GM18519 (cell line): ENCODE data around the gene IL1RL2.

Experiments used
- ATAC-seq: cut with Tn5 transposase; IDR thresholded peaks from one replicate; pipeline ENCODE4 v1.9.1; 2021; ENCODE audit warnings: mild to moderate bottlenecking, moderate library complexity; ENCODE audit not compliant: unreplicated experiment, low FRiP score

Gene IL1RL2

DNA sequence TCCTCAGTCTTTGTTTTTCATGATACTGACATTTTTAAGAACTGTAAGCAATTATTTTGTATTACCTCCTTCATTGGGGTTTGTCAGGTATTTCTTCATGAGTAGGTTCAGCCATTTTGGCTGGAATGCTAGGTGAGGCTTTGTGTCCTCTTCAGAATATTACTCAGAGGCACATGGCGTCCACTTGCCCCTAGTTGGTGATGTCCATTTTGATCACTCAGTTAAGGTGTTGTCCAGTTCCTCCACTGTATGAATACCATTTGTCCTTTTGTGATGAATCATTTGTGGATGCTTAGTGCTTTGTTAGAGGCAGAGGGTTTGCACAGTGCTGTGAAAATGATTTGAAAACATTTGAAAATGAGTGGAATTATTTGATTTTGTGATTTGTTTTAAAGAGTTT, 4.7 kb downstream of the IL1RL2 start:
- ATAC-seq = no peak

DNA sequence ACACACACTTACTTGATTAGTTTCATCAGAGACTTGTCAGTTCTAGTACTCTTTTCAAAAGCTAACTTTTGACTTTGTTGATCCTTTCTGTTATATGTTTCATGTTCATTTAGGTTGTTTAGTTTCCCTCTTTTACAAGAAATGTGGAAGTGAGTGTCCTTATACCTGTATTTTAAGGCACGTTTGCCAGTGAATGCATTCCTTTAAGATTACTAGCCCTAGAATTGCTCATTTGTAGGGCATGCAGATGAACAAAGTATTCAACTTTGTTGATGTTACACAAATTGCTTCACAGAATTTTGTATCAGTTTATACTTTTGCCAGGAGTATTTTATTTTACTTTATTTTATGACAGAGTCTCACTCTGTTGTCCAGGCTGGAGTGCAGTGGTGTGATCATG, 6.3 kb downstream of the IL1RL2 start:
- ATAC-seq = no peak

DNA sequence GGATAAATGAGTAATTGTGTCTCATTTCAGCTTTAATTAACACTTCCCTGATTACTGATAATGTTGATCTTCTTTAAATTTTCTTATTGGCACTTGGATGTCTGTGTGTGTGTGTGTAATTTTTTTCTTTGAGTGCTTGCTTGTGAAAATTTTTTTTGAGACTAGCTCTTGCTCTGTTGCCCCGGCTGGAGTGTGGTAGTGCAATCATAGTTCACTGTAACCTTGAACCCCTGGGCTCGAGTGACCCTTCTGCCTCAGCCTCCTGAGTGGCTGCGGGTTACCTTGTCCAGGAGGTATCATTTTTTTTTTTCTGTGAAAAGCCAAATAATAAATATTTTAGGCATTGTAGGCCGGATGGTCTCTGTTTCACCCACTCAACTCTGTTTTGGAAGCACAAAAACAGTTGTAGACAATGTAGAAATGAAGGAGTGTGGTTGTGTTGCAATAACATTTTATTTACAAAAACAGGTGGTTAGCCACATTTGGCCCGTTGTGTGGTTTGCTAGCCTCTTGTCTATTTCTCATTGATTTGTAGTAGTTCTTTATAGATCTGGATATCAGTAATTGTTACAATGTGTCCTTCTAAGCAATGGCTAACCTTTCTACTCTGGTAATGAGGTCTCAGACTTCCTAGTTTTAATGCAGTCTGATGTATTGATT, 7.9 kb downstream of the IL1RL2 start:
- no peak for ATAC-seq

DNA sequence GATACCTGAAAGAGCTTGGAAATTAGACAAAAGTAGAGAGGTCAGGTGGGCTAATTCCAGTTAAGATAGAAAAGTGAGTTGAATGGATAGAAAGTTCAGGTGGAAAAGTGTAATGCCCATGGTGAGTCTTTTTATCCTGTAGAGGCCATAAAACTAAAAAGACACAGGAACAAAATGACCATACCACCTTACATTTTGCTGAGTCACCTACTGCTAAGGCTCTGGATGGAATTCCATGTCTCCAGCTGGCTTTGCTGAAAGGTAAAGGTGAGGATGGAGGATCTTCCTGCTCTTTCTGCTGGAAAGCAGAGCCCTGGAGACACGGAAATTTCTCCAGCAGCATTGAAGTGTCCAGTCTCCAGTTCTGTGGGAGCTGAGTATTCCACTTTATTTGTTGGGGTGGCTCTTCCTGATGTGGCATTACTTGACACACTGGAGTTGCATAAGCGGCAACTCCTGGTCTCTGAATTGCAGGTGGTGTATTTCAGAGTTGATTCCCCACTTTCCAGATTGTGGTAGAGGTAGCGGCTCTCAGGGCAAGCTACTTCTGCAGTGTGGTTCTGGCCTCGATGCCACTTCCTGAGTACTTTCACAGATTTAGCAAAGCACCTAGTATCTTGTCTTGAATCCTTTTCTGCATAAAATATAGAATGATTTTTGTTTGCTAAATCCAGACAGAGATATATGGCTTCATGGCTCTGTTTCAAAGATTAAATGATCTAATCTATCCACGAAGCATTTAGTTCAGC, 10.7 kb downstream of the IL1RL2 start:
- ATAC-seq = no peak

DNA sequence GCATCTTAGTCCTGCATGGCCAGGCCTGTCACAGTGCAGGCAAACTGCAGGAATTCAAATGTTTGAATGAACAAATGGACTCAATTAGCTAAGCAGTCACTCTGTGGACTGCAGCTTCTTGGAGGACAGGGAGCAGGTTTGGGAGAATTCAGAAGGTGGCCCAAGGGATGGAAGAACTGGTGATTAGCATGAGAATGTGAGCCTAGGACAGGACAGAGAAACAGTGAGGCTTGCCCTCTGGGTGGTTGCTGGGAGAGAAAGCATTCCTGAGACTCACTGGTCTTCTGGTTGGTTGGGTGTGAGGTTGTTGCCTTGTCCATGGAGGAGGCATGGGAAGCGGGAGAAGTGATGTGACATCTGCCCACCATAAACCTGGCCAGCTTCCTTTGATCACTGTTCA, 13.7 kb downstream of the IL1RL2 start:
- no peak for ATAC-seq

DNA sequence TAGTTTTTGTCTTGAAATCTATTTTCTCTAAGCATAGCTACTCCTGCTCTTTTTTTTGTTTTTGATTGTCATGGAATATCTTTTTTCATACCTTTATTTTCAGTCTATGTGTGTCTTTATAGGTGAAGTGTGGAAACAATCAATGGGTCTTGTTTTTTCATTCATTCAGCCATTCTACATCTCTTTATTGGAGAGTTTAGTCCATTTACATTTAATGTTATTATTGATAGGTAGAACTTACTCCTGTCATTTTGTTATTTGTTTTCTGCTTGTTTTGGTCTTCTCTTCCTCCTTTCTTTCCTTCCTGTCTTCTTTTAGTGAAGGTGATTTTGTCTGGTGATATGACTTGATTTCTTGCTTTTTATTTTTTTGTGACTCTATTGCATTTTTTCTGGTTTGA, 17.8 kb downstream of the IL1RL2 start:
- no peak for ATAC-seq

DNA sequence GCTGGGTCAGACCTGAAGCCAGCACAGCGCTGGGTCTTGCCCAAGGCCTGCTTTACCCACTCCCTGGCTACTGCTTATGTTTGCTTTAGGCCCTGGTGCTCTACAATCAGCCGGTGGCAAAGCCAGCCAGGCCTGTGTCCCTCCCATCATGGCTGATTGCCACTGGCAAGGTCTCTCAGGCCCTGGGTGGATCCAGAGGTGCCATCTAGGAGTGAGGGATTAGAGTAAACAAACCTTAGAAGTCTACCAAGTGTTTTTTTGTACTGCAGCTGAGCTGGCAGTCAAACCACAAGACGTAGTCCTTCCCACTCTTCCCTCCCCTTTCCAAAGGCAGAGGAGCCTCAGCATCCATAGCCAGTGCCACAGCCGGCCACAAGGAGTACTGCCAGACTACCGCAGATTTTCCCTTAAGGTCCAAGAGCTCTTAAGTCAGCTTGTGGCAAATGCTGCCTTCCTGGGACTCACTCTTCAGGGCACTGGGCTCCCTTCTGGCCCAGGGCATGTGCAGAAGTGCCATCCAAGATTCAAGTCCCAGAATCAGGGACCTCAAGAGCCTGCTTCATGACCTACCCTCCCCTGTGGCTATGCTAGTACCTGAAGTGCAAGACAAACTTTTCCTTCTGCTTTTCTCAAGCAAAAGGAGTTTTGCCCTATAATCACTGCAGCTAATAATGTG, 20.0 kb downstream of the IL1RL2 start:
- ATAC-seq = no peak

DNA sequence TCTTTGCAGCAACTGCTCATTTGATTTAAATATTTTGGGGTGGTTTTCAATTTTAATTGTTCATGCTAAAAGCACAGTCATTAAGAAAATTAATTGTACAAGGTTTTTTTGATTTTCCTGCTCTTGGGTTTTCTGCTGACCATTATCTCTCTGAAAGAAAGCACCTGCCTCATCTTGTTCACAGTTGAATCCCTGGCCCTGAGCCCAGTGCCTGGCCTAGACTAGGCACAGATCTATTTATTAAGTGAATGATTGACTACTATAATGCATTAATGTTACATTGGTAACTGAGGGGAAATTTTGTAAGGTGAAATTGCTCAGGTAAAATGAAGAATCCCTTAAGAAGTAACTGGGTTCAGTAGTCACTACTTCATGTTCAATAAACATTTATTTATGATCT, 22.0 kb downstream of the IL1RL2 start:
- no peak for ATAC-seq

DNA sequence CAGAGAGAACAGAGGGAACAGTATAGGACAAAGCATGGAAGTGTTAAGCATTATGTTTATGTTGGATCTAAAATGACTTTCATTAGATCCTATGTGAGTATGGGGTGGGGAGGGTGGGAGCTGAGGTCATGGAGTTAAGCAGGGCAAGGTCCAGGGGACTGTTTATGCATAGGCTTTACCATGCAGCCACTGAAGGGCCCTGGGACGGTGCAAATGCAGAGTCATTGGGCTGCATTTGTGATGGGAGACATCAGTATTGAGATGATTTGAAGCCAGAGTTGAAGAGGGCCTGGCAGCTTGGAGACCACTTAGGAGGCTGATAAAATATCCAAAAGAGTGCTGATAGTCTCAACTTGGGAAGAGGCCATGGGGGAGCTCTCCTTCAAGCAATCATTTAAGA, 22.7 kb downstream of the IL1RL2 start:
- ATAC-seq = no peak

DNA sequence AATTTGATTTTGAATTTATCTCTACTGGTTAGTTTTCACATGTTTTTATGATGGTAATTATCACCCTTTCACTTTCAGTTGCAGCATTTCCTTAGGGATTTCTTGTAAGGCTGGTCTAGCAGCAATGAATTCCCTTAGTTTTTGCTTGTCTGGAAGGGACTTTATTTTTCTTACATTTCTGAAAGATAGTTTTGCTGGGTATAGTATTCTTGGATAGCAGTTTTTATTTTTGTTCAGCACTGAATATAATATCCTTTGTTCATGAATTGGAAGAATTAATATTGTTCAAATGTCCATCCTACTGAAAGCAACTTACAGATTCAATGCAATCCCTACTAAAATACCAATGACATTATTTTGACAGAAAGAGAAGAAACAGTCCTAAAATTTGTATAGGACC, 30.2 kb downstream of the IL1RL2 start:
- no peak for ATAC-seq

DNA sequence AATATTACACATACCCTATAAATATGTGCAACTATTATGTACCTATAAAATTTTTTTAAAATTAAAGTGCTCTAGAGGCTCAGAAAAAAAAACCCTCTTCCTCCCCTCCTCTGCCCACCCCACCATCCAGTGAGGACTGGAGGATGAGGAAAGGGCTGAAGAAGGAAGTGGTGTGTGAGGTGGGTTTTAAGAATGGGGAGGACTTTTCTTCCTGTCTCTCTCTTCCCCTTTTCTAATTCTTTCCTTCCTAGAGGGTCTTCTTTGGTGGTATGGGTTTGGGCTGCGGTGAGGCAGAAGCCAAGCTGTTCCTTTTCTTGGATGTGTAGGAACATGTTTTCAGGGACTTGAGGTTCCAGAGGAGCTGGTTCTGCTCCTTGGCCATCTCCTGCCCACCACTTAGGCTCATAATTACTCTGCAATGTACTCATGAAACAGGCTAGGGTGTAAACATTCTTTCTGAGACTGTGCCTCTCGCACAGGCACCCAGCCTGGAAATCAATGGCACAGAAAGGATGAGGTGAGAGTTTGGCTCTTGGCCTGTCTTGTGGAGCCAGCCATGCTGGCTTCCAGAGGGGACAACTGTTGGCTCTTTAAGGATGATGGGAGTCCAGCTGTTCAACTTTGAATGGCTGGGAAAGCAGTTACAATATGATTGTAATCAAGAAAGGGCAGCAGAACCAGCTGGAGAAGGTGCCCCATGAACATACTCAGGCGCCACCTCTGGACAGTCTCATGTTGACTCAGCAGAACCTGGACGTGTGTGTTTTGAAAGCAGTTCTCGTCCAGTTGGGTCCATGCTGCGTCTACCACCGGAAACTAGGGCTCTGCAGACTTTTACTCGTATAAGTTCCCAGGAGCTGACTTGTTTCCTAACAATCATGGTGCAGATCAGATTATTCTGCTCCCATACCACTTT, 38.3 kb downstream of the IL1RL2 start:
- no peak for ATAC-seq

DNA sequence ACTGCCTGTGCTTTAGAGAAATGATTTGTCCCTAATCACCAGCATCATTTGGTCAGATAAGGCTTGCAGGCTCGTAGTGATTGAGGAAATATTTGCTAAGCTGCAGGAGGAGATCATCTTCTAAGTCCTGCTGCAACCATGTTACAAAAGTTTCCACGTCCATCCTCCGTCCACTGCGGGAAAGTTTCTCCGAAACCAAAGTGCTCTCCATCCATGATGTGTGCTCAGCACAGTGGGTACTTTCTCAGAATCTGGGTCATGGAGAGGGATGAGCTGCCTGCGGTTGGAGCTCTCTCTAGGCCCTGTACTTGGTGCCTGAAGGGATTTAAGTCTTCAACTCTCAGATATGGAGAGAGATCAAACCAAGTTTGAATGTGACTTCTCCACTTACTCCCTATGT, 39.3 kb downstream of the IL1RL2 start:
- ATAC-seq = no peak

DNA sequence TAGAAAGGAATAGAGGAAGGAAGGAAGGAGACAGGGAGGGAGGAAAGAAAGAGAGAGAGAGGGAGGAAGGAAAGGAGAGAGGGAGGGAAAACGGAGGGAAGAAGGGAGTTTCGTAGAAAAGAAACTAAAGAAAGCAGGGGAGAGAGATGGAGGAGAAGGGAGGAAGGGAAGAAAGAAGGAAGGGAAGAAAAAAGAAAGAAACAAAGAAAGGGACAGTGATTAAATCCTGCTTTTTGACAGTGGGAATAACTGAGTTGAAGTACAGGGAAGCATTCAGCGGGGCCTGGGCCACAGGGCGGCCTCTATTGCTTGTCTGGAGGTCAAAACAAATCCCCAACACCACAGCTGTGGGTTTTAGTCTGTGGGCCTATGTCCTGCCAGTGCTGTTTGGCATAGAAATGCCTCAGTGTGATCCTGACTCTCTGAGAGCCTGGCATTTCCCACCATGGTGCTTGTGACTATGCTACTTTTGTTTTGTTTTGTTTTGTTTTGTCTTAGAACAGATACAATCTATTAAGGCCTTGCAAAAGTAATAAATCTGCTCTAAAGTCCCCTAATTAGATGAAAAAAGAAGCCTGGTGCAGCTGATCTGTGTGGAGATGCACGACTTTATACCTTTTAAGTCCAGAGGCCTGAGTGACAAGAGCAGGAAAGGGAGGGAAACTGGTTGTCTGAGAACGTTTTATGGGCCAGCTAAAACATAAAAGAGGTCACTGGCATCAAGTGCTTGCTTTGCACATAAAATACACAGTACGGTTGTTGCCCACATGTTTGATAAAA, 40.0 kb downstream of the IL1RL2 start:
- no peak for ATAC-seq

DNA sequence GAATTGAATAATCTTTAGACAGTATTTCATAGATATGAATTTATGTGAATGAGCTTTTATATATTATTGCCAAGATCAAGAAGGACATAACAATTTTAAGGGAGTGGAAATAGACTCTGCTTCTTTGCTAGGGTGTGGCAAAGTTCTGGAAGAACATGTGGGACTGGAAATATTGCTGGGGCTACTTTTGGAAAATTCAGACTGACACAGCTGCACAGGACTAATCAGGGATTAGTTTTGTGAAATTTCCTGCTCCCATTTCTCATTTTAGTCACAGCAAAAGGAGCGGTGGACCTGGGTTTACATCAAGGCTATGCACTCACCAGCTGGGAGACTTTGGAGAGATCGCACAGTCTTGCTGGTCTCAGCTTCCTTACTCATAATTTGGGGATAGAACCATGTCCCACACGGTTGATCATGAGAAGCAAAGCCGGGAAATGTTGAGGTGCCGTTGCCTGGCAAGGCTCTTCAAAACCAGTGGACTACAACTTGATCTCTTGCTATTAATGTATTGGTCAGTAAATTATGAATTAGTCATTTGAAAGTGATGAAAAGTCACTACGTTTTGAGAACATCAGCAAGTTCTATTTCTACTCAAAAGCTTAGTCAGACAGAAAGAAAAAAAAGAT, 42.4 kb downstream of the IL1RL2 start:
- no peak for ATAC-seq

DNA sequence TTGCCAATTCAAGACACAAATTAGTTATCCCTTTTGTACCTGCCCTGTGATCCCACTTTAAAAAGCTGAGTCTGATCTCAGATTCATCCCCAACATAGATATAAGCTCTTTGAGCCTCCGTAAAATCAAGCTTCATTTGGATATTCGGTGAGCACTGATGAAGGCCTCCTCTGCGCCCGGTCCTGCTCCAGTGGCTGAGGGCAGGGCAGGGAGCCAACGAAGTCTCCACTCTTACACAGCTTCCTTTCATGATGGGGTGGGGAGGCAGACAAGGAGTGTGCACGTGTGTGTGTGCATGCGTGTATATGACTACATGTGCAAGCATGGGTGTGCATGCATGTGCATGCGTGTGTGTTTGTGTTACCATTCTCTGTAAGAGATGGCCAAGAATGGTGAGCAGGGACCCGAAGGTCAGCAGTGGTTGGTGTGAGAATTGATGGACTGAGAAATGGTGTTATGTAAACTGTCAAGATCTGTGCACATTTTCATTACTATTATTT, 43.6 kb downstream of the IL1RL2 start:
- no peak for ATAC-seq

DNA sequence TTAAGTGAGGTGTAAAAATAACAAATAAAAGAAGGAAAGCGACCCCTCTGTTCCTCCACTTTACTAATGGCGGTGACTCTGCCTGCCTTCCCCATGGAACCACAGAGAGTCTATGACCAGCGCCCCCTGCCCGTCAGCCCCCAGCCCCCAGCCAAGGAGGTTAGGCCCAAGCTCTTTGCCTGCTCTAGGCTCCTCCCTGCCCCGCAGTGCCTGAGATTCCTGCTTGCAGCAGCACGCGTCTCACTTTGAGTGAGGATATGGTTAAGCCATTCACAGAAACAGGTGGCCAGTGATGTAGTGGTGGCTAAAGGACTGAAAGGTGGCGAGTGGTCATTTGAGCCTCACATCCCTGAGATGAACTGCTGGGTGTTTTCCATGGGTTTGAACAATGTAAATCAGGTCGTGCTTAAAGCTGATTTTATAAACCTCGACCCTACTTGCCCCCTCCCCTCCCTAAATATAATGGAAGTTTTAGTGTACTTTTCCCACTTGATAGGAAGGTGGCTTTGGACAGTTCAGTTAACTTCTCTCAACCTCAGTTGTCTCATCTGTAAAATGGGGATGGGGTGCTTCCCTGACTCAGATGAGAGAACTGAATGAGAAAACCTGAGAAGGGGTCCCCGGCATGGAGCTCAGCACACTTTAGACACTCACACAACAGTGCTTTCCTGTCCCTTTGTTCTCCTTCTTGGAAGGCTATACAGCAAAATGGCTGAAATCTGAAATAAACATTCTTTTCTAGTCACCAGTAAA, 46.5 kb downstream of the IL1RL2 start:
- ATAC-seq = no peak

DNA sequence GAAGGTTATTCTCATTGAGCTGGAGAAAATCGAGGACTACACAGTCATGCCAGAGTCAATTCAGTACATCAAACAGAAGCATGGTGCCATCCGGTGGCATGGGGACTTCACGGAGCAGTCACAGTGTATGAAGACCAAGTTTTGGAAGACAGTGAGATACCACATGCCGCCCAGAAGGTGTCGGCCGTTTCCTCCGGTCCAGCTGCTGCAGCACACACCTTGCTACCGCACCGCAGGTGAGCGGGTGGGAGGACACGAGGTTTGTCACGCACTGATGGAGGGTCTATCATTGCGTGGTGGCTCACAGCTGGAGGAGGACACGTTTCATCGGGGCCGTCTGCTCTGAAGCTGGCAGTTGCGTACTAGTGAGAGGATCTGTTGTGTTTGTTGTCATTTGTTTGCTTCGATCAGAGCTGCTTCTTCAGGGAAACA, 48.2 kb downstream of the IL1RL2 start:
- no peak for ATAC-seq

DNA sequence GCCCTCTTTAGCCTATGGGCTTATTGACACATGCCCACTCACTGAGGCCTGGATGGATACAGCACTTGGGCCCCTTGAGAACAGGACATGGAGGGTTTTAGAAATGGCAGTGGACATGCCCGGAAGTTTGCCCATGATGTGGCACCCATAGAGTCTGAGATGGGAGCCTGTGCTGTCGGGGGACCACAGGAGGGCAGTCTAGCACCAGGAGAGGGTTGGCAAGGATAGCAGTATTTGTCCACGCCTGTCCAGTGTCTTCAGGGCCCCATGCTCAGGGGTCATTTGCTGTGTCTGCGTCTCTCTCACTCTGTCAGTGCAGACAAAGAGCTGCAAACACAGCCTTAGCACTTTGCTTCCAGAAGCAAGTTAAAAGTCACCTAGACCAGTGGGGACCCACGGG, 48.7 kb downstream of the IL1RL2 start:
- ATAC-seq = no peak

DNA sequence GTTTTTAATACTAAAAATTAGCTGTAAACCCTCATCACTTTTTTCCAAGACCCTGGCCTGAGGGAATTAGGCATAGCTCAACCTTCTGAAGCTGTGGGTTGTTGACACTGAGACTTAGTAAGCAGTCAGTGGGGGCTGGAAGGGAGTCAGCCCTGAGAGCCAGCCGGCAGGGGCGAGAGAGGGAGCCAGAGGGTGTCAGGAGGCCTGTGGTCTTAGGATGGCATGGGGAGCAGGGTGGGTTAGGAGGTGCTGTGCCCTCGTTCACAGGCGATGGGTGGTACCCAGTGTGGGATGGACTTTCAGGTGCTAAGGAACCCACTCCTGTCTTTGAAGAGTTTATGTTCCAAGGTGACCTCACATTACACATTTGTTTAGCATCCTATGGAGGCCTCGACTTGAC, 49.3 kb downstream of the IL1RL2 start:
- ATAC-seq = no peak
